B cell (primary cell): Measurements from ENCODE around the gene SLC13A1.

ENCODE experiments used
- CTCF ChIP-seq: fragments of 200-600 bp; IDR thresholded peaks from one replicate; pipeline ENCODE4 v1.8.0; 2022; ENCODE audit warnings: antibody characterized with exemption, mild to moderate bottlenecking
- EZH2 ChIP-seq: IDR thresholded peaks from 2 replicates; pipeline ENCODE4 v1.6.1; 2012; ENCODE audit warnings: borderline replicate concordance, low read depth, mild to moderate bottlenecking, moderate library complexity, low read length; ENCODE audit not compliant: insufficient read depth, poor library complexity, severe bottlenecking

GRCh38 chr7:123208793-123209192, 9.0 kb upstream of the SLC13A1 start:
- TF ChIP-seq CTCF: no peak
- TF ChIP-seq EZH2: no peak
